HUES6 (cell line): ENCODE measurements around the gene NME5.
A peak's percentile ranks its signal among the peaks of the same experiment; 100 is the strongest.
"Not testable (repeated sequence)": the region's sequence is repeated elsewhere in the genome, so short reads cannot be mapped to it uniquely, and the experiment has no call there.

Experiments used
- H3K27ac ChIP-seq: 2 replicates; pipeline ENCODE4 v1.7.0; 2013; ENCODE audit warnings: low read depth, mild to moderate bottlenecking, low read length, inconsistent platforms
- H3K27me3 ChIP-seq: 2 replicates; pipeline ENCODE4 v1.6.1; 2013; ENCODE audit warnings: low read length; ENCODE audit not compliant: control insufficient read depth, insufficient read depth
- H3K36me3 ChIP-seq: 2 replicates; pipeline ENCODE4 v1.6.1; 2013; ENCODE audit warnings: low read length; ENCODE audit not compliant: control insufficient read depth, insufficient read depth
- H3K4me1 ChIP-seq: 2 replicates; pipeline ENCODE4 v1.6.1; 2013; ENCODE audit warnings: low read length; ENCODE audit not compliant: control insufficient read depth, insufficient read depth
- H3K4me3 ChIP-seq: 2 replicates; pipeline ENCODE4 v1.5.1; 2013; ENCODE audit warnings: low read depth, low read length
- H3K9ac ChIP-seq: one replicate; pipeline ENCODE4 v1.6.1; 2013; ENCODE audit warnings: mild to moderate bottlenecking, low read length
- H3K9me3 ChIP-seq: 2 replicates; pipeline ENCODE4 v1.6.1; 2013; ENCODE audit warnings: low read depth, low read length; ENCODE audit not compliant: control insufficient read depth, insufficient read depth

NME5 gene

GRCh38 chr5:138077064-138077696 lies 62.0 kb downstream of the NME5 start:
- Histone ChIP-seq H3K27ac (no peak overlapping the region; the same call in 1 of the 2 replicates), H3K4me3 (no peak overlapping the region), H3K4me1 (peaks cover 21% of the 10 kb centered on the region), H3K9ac (peak overlapping the region; percentile 56), H3K36me3 (no peaks in the 10 kb centered on the region), H3K27me3 (no peaks in the 10 kb centered on the region), H3K9me3 (no peaks in the 10 kb centered on the region)

GRCh38 chr5:138070026-138070425 lies 69.2 kb downstream of the NME5 start:
- not testable (repeated sequence) for H3K36me3 ChIP-seq, H3K27me3 ChIP-seq, H3K4me1 ChIP-seq, H3K4me3 ChIP-seq, H3K27ac ChIP-seq, H3K9me3 ChIP-seq, H3K9ac ChIP-seq

GRCh38 chr5:138068742-138069600 lies 70.3 kb downstream of the NME5 start:
- no peaks in the 10 kb centered on the region for H3K9me3 ChIP-seq
- no peaks in the 10 kb centered on the region for H3K36me3 ChIP-seq
- no peaks in the 10 kb centered on the region for H3K4me1 ChIP-seq
- H3K4me3 ChIP-seq: no peak overlapping the region
- no peak overlapping the region for H3K9ac ChIP-seq
- H3K27me3 ChIP-seq: no peaks in the 10 kb centered on the region
- no peak overlapping the region for H3K27ac ChIP-seq

GRCh38 chr5:138067945-138068344 lies 71.3 kb downstream of the NME5 start:
- Histone ChIP-seq H3K27me3 (no peaks in the 10 kb centered on the region), H3K36me3 (no peaks in the 10 kb centered on the region), H3K27ac (no peak overlapping the region), H3K9me3 (no peaks in the 10 kb centered on the region), H3K4me1 (no peaks in the 10 kb centered on the region), H3K4me3 (no peak overlapping the region), H3K9ac (no peak overlapping the region)
